Activated T-cell treated with anti-CD3 and anti-CD28 coated beads for 4 hours (primary cell): ENCODE data around the gene RPLP1.
"Not testable (repeated sequence)": the region's sequence is repeated elsewhere in the genome, so short reads cannot be mapped to it uniquely, and the experiment has no call there.

Experiments used
- DNase-seq: peaks from one replicate; pipeline ENCODE4 v3.0.0-alpha.2; 2020

RPLP1 gene

DNA sequence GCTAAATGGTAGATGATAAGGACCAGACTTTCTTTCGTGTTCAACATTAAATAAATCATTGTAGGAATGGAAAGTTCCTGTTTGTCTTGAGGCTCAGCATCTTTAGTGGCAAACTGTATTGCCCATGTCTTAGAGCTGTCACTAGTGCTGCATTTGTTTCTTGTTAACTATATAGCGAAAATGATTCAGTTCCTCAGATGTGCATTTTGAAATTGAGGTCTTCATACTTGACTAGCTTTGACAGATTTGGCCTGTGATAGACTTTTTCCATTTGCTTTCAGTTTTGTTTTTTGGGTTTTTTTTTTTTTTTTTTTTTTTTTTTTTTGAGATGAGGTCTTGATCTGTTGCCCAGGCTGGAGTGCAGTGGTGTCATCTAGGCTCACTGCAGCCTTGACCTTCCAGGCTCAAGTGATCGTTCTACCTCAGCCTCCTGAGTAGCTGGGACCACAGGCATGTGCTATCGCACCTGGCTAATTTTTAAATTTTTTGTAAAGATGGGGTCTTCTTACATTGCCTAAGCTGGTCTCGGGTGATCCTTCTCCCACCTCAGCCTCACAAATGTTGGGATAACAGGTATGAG is 9.5 kb upstream of the RPLP1 start:
- DNase-seq, result no peak

GRCh38 chr15:69444686-69445085 is 7.9 kb upstream of the RPLP1 start:
- DNase-seq, result no peak

DNA sequence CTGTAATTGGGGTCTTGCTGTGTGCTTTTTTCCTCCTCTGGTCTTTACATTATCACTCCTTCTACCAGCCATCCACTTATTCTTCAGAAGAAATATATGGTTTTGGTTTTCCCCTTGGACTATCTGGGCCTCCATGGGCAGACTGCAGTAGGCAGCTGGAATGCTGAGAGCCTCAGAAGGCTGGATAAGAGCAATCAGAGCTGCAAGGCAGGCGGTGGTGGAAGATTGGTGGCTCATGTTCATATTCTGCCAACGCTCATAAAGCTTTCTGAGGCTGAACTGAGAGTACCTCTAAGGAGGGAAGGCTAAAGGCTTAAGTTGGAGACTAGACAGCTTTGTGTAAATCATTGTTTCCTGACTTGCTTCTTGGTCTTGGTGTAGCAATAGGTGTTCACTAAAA is 5.7 kb upstream of the RPLP1 start:
- no peak for DNase-seq

DNA sequence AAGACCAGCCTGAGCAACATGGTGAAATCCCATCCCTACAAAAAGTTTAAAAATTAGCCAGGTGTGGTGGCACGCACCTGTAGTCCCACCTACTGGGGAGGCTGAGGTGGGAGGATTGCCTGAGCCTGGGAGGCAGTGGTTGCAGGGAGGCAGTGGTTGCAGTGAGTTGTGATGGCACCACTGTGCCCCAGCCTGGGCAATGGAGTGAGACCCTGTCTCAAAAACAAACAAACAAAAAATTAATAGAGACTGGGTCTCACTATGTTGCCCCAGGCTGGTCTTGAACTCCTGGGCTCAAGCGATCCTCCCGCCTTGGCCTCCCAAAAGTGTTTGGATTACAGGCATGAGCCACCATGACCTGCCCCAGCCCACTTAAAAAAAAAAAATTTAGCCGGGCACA is 2.4 kb upstream of the RPLP1 start:
- not testable (repeated sequence) for DNase-seq

- DNase-seq, result no peak
Observed at GRCh38 chr15:69450968-69451695, 1.5 kb upstream of the RPLP1 start.

DNA sequence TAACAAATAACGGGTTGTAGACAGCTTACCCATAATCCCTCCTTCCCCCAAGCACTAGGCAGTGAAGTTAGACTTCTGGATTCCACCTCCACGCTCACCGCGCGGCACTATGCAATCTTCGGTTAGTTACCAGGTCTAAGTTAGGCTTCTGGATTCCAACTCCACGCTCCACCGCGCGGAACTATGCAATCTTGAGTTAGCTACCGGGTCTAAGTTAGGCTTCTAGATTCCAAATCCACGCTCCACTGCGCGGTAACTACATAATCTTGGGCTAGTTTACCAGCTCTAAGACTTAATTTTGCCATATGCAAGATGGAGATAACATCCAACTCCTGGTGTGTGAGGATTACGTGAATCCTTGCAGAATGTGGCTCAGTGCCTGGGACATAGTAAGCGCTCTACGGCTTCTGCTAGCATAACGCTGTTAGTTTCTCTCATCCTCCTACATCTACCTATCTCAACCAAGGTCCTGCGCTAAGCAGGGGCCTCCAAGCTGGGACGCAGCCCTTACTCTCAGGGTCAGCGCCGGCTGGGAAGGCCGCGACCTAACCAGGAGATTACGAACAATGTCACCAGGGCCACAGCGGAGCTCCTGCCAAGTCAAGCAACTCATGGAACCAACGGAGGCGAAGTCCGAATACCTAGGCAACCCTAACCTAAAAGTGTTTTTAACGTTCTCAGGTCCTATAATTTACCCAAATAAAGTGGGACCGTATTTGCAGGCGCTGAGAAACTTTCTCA is 497 bp upstream of the RPLP1 start:
- no peak for DNase-seq

- no peak for DNase-seq
Observed at GRCh38 chr15:69454953-69455352, 2.3 kb downstream of the RPLP1 start.

- DNase-seq, result no peak
Observed at GRCh38 chr15:69456208-69457166, 3.9 kb downstream of the RPLP1 start.

GRCh38 chr15:69457304-69458280 is 5.0 kb downstream of the RPLP1 start:
- no peak for DNase-seq

DNA sequence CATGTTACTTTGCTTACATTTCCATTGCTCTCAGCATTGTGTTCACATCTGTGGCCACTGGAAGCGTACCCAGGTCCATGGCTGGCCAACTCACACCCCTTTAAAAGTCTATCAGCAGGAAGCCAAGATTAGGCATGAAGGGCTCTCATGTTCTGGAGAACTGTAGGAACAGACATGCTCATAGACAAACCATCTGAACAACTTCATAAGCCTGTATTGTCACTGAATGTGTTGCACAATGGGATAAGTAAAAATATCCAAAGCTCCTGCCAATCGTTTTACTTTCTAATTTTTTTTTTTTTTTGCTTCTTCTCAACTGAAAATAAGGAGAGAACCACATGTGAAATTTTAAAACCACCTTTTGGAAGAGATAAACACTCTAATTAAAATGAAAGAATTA is 6.4 kb downstream of the RPLP1 start:
- DNase-seq, result no peak

DNA sequence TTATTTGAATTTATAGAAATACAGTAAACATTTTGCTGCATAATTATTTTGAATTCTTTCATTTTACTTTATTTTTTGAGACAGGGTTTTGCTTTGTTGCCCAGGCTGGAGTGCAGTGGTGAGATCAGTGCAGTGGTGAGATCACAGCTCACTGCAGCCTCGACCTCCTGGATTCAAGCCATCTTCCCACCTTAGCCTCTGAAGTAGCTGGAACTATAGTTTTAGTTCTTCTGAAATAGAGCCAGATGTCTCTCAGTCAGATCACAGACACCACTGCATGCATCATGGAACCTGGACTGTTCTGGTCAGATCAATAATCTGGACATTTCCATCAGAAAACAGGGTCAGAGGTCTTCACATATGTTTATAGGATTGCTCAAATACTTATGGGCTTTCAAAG is 7.9 kb downstream of the RPLP1 start:
- DNase-seq, result no peak

DNA sequence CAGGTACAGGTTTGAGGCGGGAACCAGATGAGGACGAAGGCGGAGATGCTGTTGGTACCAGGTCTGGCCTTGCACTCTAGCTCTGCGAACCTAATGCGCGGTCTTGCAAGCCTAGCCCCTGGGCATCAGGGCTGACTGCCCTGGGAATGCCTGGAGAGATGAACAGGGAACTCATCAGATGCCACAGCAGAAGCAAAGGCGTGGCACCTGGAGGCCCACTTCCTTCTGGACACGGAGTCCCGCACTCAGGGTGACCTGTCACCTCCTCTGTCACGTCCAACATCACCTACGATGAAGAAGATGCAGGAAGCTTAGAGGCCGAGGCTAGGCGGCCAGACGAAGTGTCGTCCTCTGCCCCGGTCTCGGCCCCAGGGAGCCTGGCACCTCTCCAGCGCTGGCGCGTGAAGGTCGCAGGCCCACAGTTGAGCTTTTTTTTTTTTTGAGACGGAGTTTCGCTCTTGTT is 9.4 kb downstream of the RPLP1 start:
- DNase-seq, result no peak

GRCh38 chr15:69462493-69463181 is 10.0 kb downstream of the RPLP1 start:
- DNase-seq, result peak; percentile 88

GRCh38 chr15:69463182-69463756 is 10.7 kb downstream of the RPLP1 start:
- no peak for DNase-seq

- DNase-seq, result no peak
Observed at GRCh38 chr15:69465253-69465652, 12.6 kb downstream of the RPLP1 start.

GRCh38 chr15:69466733-69467132 is 14.1 kb downstream of the RPLP1 start:
- no peak for DNase-seq

- DNase-seq, result no peak
Observed at GRCh38 chr15:69467636-69468035, 15.0 kb downstream of the RPLP1 start.

DNA sequence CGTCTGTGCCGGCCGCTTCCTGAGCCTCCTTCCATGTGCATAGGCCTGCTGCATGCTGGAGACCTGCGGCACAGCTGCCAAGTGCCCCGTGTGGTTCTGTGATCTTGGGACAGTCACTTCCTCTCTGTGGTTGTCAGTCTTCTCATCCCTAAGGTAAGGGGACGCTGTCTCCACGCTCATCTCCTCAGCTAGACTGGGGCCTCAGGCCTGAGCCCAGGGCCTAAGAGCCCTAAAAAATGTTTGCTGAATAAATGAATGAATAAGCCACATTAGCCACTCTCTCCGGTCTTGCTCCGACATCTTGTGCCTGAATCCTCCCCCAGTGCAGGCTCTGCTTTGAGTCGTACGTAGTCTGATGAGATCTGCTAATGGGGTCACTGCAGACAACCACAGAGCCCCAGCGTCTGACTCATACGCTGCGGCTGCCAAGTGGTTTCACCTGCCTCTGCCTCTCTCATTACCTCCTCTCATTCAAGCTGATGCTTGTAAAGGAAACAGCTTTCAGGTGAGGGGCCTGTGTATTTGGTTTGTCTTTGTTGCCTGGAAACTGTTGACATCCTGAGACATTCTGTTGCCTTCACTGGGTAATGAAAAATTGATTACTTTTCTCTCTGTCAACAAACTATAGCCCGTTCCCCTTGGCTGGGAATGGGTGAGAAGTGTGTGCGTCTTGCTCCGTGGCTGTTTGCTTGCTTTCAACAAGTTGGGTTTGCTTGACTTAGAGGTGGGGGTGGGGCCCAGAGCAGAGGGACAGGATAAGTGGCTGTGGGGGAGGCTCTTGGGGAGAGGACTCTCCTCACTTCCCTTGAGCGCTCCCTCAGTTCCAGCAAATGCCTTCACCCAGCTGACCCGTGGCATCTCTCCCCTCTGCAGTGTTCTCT is 15.9 kb downstream of the RPLP1 start:
- peak; percentile 72 for DNase-seq

GRCh38 chr15:69469467-69470201 is 17.0 kb downstream of the RPLP1 start:
- no peak for DNase-seq
